Measurements from ENCODE around the gene SEC22A.

DNA sequence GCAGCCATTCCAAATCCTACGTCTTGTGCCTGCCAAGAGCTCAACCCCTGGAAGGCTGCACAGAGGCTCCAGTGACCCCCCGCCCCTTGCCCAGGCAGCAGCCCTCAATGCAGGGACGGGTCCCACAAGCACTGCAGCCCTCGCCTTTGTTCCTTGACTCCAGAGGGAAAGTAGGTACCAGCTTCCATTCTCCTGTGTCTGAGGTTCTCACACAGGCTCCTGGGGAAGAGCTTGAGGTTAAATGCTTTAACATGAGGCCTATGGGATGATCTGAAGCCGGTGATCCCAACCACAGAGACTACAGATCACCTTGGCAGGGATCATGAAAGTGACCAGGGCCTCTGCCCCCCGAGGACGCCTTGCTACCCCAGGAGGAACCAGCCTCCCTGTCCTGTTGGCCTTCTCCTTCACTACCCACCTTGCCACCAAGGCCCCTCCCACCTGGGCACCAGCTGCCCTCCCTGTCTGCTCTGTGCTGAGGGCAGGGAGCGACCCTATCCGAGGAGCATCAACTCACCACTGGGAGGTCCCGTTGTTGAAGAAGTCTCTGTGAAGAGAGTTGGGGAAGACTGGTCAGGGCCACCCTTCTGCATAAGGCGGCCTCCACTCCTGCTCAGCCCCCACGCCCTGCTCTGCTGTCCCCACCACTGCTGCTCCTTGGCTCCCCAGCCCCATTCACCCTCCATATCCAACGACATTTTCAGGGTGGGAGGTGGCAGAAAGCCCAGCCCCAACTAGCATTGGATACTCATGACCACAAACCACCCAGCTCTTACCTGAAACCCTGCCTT, 95.3 kb downstream of the SEC22A start:
- TF ChIP-seq POLR2A (IDR thresholded peaks at IDR 0.05), result no peak
- TF ChIP-seq POLR2AphosphoS5 (IDR thresholded peaks at IDR 0.05; ENCODE audit: insufficient read depth in 1 of 2, low read depth in 1 of 2), result no peak
